ENCODE results near the gene GTPBP2. TPM values are rescaled to one million over a fixed set of nuclear protein-coding genes. Genes with fewer than 3 reads are reported as not detected.

The GTPBP2 gene
- total and polyA plus RNA-seq, 2 of the 13 experiments (the other 11 are each of a cell fraction or from before 2014, with no cell fraction given), result 26.9 to 88.2 TPM

DNA sequence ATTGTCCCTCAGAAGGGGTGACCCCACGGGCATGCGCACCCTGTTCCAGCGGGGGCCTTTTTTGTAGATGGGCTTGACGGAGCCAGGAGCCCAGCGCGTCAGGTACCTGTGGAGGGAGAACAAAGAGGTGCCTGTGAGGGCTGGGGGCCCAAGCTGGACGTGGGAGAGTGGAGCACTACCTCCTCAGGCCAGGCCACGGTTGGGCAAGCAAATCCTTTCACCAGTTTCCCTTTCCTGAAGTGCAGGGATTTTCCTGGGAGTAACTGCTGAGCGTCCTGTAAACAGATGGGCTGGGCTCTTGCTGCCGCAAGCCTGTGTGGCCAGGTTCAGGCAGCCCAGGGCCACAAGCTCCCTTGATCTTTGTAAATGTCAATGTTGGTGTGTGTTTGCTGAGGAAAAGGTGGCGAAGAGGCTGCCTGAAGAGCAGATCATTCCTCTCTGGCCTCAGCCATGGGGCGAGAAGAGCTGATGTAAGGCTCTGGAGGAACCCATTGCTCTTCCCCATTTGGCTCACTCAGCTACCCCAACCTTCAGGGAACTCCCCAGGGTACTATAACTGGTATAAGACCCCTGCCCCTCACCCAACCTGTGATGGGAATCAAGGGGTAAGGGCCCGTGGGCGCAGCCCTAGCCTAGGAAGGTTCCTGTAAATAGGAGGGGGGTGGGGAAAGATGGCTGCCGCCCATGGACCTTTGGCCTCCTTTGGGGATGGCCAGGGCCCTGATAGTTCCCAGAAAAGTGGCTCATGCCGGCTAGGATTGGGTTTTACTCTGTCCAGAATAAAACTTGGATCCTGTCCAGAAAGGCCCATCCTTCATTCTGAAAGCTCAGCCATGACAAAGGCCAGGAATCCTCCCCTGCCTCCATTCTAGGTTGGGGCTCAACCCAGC, 43.0 kb upstream of the GTPBP2 start (continued):
- TF ChIP-seq LRRFIP1 (CRISPR knock-in tag; conservative IDR thresholded peaks at IDR 0.05), result no peak
- no peak for TF ChIP-seq CHCHD3 (CRISPR knock-in tag; IDR thresholded peaks at IDR 0.05)
- peak; percentile 69 for TF ChIP-seq ZSCAN21 (CRISPR knock-in tag; IDR thresholded peaks at IDR 0.05; ENCODE audit: borderline replicate concordance)
- TF ChIP-seq ETV6 (CRISPR knock-in tag; conservative IDR thresholded peaks at IDR 0.05), result no peak
- 0 out of 2 replicates have a peak, but pooled peaks have one; percentile 7 for TF ChIP-seq ZZZ3 (CRISPR knock-in tag; IDR thresholded peaks at IDR 0.05; ENCODE audit: borderline replicate concordance)
- TF ChIP-seq ZNF720 (CRISPR knock-in tag; IDR thresholded peaks at IDR 0.05), result no peak
- no peak for TF ChIP-seq ZNF850 (CRISPR knock-in tag; conservative IDR thresholded peaks at IDR 0.05)
- TF ChIP-seq ELF3 (CRISPR knock-in tag; IDR thresholded peaks at IDR 0.05), result peak; percentile 90
- no peak for TF ChIP-seq ZNF891 (CRISPR knock-in tag; IDR thresholded peaks at IDR 0.05)
- TF ChIP-seq PTBP1 (IDR thresholded peaks at IDR 0.05; ENCODE audit: low read depth, low read length, poor library complexity, severe bottlenecking), result no peak
- TF ChIP-seq PHF8 (CRISPR knock-in tag; IDR thresholded peaks at IDR 0.05), result peak; percentile 46
- TF ChIP-seq, protein P1, sequence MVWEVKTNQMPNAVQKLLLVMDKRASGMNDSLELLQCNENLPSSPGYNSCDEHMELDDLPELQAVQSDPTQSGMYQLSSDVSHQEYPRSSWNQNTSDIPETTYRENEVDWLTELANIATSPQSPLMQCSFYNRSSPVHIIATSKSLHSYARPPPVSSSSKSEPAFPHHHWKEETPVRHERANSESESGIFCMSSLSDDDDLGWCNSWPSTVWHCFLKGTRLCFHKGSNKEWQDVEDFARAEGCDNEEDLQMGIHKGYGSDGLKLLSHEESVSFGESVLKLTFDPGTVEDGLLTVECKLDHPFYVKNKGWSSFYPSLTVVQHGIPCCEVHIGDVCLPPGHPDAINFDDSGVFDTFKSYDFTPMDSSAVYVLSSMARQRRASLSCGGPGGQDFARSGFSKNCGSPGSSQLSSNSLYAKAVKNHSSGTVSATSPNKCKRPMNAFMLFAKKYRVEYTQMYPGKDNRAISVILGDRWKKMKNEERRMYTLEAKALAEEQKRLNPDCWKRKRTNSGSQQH (CRISPR knock-in tag; IDR thresholded peaks at IDR 0.05; ENCODE audit: low read depth), result peak; percentile 74; the same call in 1 of the 2 replicates
- TF ChIP-seq LCORL (IDR thresholded peaks at IDR 0.05), result no peak
- peak; percentile 94; the same call in 1 of the 2 replicates for TF ChIP-seq LCORL (CRISPR knock-in tag; IDR thresholded peaks at IDR 0.05)
- TF ChIP-seq ZFP82 (CRISPR knock-in tag; IDR thresholded peaks at IDR 0.05; ENCODE audit: borderline replicate concordance), result 0 out of 2 replicates have a peak, but pooled peaks have one; percentile 53
- peak; percentile 45; the same call in 1 of the 2 replicates for TF ChIP-seq FOXP1 (IDR thresholded peaks at IDR 0.05)
- peak; percentile 97 for TF ChIP-seq FOXP1 (CRISPR knock-in tag; IDR thresholded peaks at IDR 0.05)
- TF ChIP-seq ZNF367 (CRISPR knock-in tag; IDR thresholded peaks at IDR 0.05; ENCODE audit: borderline replicate concordance), result no peak
- TF ChIP-seq ZNF263 (CRISPR knock-in tag; IDR thresholded peaks at IDR 0.05), result peak; percentile 95
- no peak for TF ChIP-seq ZNF501 (CRISPR knock-in tag; IDR thresholded peaks at IDR 0.05)
- TF ChIP-seq BCL6 (CRISPR knock-in tag; IDR thresholded peaks at IDR 0.05), result peak; percentile 99
- TF ChIP-seq ZC3H13 (CRISPR knock-in tag; IDR thresholded peaks at IDR 0.05), result no peak
- TF ChIP-seq ZNF33B (CRISPR knock-in tag; IDR thresholded peaks at IDR 0.05), result no peak
- TF ChIP-seq HES4 (CRISPR knock-in tag; IDR thresholded peaks at IDR 0.05; ENCODE audit: borderline replicate concordance), result no peak
- no peak for TF ChIP-seq CERS6 (CRISPR knock-in tag; IDR thresholded peaks at IDR 0.05)
- TF ChIP-seq ZNF746 (CRISPR knock-in tag; IDR thresholded peaks at IDR 0.05), result no peak; the same call in 1 of the 2 replicates
